Right atrium auricular region (tissue), 2 donors: Measurements from ENCODE around the gene MLN. TPM values are rescaled to one million over a fixed set of nuclear protein-coding genes. Genes with fewer than 3 reads are reported as not detected.

Experiments
- DNase-seq: peaks from one replicate; pipeline ENCODE4 v3.0.0-alpha.2; 2019; ENCODE audit warnings: low spot score
- H3K27ac ChIP-seq, 2 donors: fragments of 200-600 bp; sonication (generic); 1 replicate in 1 of 2; 2 replicates in 1 of 2; pipeline ENCODE4 v1.5.1; 2016 to 2019
- H3K27me3 ChIP-seq, 2 donors: fragments of 200-600 bp; sonication (generic); one replicate each; pipeline versions ENCODE4 v1.5.1 to v1.6.0; 2017 to 2019
- H3K36me3 ChIP-seq: fragments of 200-600 bp; sonication (generic); one replicate; pipeline ENCODE4 v1.5.1; 2016
- H3K4me1 ChIP-seq, 2 donors: fragments of 200-600 bp; sonication (generic); one replicate each; pipeline versions ENCODE4 v1.5.1 to v1.6.0; 2017 to 2019
- H3K4me3 ChIP-seq, 2 donors: fragments of 200-600 bp; sonication (generic); 1 replicate in 1 of 2; 2 replicates in 1 of 2; pipeline ENCODE4 v1.5.1; 2017 to 2019; ENCODE audit warnings: mild to moderate bottlenecking in 1 of 2, moderate library complexity in 1 of 2
- H3K9me3 ChIP-seq, 2 donors: fragments of 200-600 bp; sonication (generic); one replicate each; pipeline ENCODE4 v1.5.1; 2019
- CTCF ChIP-seq, 2 donors: fragments of 200-600 bp; sonication (generic); IDR thresholded peaks; one replicate each; pipeline ENCODE4 v1.5.1; 2019; ENCODE audit warnings: antibody characterized with exemption in 2 of 2
- total RNA-seq, 2 donors: library from RNA; depleted of rRNA; stranded (reverse); fragments of >200 nt; gene quantifications; one replicate each; pipeline ENCODE4 v1.1.0, GENCODE V29; 2016

The MLN gene
- total RNA-seq, 2 donors from 2014 or later: not detected

- H3K27me3 ChIP-seq: no peaks in the 10 kb centered on the region
- peak overlapping the region in 1 of 2 donors; percentile 10 for H3K27ac ChIP-seq
- H3K4me3 ChIP-seq: no peak overlapping the region
- H3K9me3 ChIP-seq: no peaks in the 10 kb centered on the region
- H3K36me3 ChIP-seq: peaks cover 51% of the 10 kb centered on the region
- no peak for DNase-seq
- TF ChIP-seq CTCF (IDR thresholded peaks at IDR 0.05): no peak
- peaks cover 0 to 64% of the 10 kb centered on the region in 2 donors for H3K4me1 ChIP-seq
Measured at GRCh38 chr6:33784787-33785186, 19.0 kb downstream of the MLN start.

- Histone ChIP-seq H3K27me3 (no peaks in the 10 kb centered on the region), H3K4me3 (no peak overlapping the region), H3K27ac (no peak overlapping the region), H3K36me3 (peaks cover 59% of the 10 kb centered on the region), H3K4me1 (peaks cover 0 to 58% of the 10 kb centered on the region in 2 donors), H3K9me3 (no peaks in the 10 kb centered on the region)
- no peak for TF ChIP-seq CTCF (IDR thresholded peaks at IDR 0.05)
- DNase-seq: no peak
Measured at GRCh38 chr6:33783781-33784520, 19.9 kb downstream of the MLN start.

GRCh38 chr6:33782561-33782960, 21.2 kb downstream of the MLN start:
- no peak for DNase-seq
- no peak for TF ChIP-seq CTCF (IDR thresholded peaks at IDR 0.05)
- peaks cover 0 to 54% of the 10 kb centered on the region in 2 donors for H3K4me1 ChIP-seq
- peaks cover 73% of the 10 kb centered on the region for H3K36me3 ChIP-seq
- no peak overlapping the region for H3K4me3 ChIP-seq
- H3K27ac ChIP-seq: no peak overlapping the region
- H3K9me3 ChIP-seq: no peaks in the 10 kb centered on the region
- H3K27me3 ChIP-seq: no peaks in the 10 kb centered on the region

GRCh38 chr6:33781131-33781975, 22.4 kb downstream of the MLN start:
- peaks cover 82% of the 10 kb centered on the region for H3K36me3 ChIP-seq
- H3K9me3 ChIP-seq: no peaks in the 10 kb centered on the region
- no peak overlapping the region for H3K4me3 ChIP-seq
- peak overlapping the region; percentile 39 to 53 for H3K27ac ChIP-seq
- no peaks in the 10 kb centered on the region for H3K27me3 ChIP-seq
- TF ChIP-seq CTCF (IDR thresholded peaks at IDR 0.05): no peak
- peaks cover 0 to 42% of the 10 kb centered on the region in 2 donors for H3K4me1 ChIP-seq
- no peak for DNase-seq

GRCh38 chr6:33779895-33780294, 23.9 kb downstream of the MLN start:
- no peaks in the 10 kb centered on the region for H3K9me3 ChIP-seq
- no peak for DNase-seq
- H3K36me3 ChIP-seq: peaks cover 91% of the 10 kb centered on the region
- H3K4me3 ChIP-seq: no peak overlapping the region
- no peak for TF ChIP-seq CTCF (IDR thresholded peaks at IDR 0.05)
- no peak overlapping the region for H3K27ac ChIP-seq
- peaks cover 0 to 27% of the 10 kb centered on the region in 2 donors for H3K4me1 ChIP-seq
- H3K27me3 ChIP-seq: no peaks in the 10 kb centered on the region
